WTC11 (cell line): Measurements from ENCODE around the gene NCMAP. TPM values are rescaled to one million over a fixed set of nuclear protein-coding genes. Genes with fewer than 3 reads are reported as not detected.

ENCODE experiments used
- ATAC-seq: fragments of 200-7000 bp; cut with Tn5 transposase; 2 replicates; pipeline ENCODE4 v1.10.0; 2021; ENCODE audit warnings: mild to moderate bottlenecking, moderate library complexity
- CTCF ChIA-PET: fragments of 300-600 bp; sonication (Branson Sonifier 250); formaldehyde crosslinking; loops from one replicate; lab custom pipeline; 2021; ENCODE audit warnings: antibody characterized with exemption; lab: Charles Lee
- POLR2A ChIA-PET: fragments of 350-600 bp; sonication (Branson Sonifier 250); formaldehyde crosslinking; loops from one replicate; lab custom pipeline; 2021; ENCODE audit warnings: antibody characterized with exemption; lab: Charles Lee
- DNase-seq: peaks from one replicate; pipeline ENCODE4 v3.0.0; 2021; ENCODE audit warnings: low spot score
- H3K27ac Mint-ChIP-seq: 2 replicates; pipeline ENCODE4 v1.8.0; 2021; ENCODE audit warnings: mixed read lengths
- H3K27me3 Mint-ChIP-seq: 2 replicates; pipeline ENCODE4 v1.8.0; 2021; ENCODE audit warnings: low read depth, mild to moderate bottlenecking, moderate library complexity, mixed read lengths
- H3K36me3 Mint-ChIP-seq: 2 replicates; pipeline ENCODE4 v1.8.0; 2021; ENCODE audit warnings: mixed read lengths
- H3K4me1 Mint-ChIP-seq: 2 replicates; pipeline ENCODE4 v1.8.0; 2022; ENCODE audit warnings: mixed read lengths
- H3K4me3 Mint-ChIP-seq: 2 replicates; pipeline ENCODE4 v1.8.0; 2021; ENCODE audit warnings: mild to moderate bottlenecking, moderate library complexity, mixed read lengths
- H3K9me3 Mint-ChIP-seq: 2 replicates; pipeline ENCODE4 v1.8.0; 2021; ENCODE audit warnings: mixed read lengths
- ATF3 ChIP-seq: sonication (generic); formaldehyde crosslinking; conservative IDR thresholded peaks from 2 replicates; pipeline ENCODE4 v1.8.1; 2022; ENCODE audit warnings: mild to moderate bottlenecking, missing genetic modification reagents
- E2F1 ChIP-seq: sonication (generic); formaldehyde crosslinking; IDR thresholded peaks from 2 replicates; pipeline ENCODE4 v1.8.0; 2022; ENCODE audit warnings: mild to moderate bottlenecking, missing genetic modification reagents
- E2F5 ChIP-seq: sonication (generic); formaldehyde crosslinking; IDR thresholded peaks from 2 replicates; pipeline ENCODE4 v1.8.1; 2022; ENCODE audit warnings: mild to moderate bottlenecking, moderate library complexity, missing genetic modification reagents
- EMX1 ChIP-seq: fragments of 250-450 bp; sonication (Bioruptor Pico); IDR thresholded peaks from 2 replicates; pipeline ENCODE4 v1.8.0; 2021; ENCODE audit warnings: mild to moderate bottlenecking
- ERG ChIP-seq: fragments of 250-450 bp; sonication (Bioruptor Pico); IDR thresholded peaks from 2 replicates; pipeline ENCODE4 v1.8.0; 2021; ENCODE audit warnings: mild to moderate bottlenecking
- ESRRA ChIP-seq: sonication (generic); formaldehyde crosslinking; IDR thresholded peaks from 2 replicates; pipeline ENCODE4 v1.8.1; 2022; ENCODE audit warnings: mild to moderate bottlenecking, missing genetic modification reagents, borderline replicate concordance
- GABPB1 ChIP-seq: sonication (generic); formaldehyde crosslinking; IDR thresholded peaks from 2 replicates; pipeline ENCODE4 v1.8.1; 2023; ENCODE audit warnings: mild to moderate bottlenecking, missing genetic modification reagents
- HMGA2 ChIP-seq: fragments of 250-450 bp; sonication (Bioruptor Pico); IDR thresholded peaks from 2 replicates; pipeline ENCODE4 v1.4.0; 2021; ENCODE audit warnings: mild to moderate bottlenecking, moderate library complexity
- HMGXB4 ChIP-seq: sonication (generic); formaldehyde crosslinking; IDR thresholded peaks from 2 replicates; pipeline ENCODE4 v1.8.1; 2023; ENCODE audit warnings: mild to moderate bottlenecking, moderate library complexity, missing genetic modification reagents
- JAZF1 ChIP-seq: fragments of 250-450 bp; sonication (Bioruptor Pico); IDR thresholded peaks from 2 replicates; pipeline ENCODE4 v1.9.0; 2021; ENCODE audit warnings: moderate library complexity, mild to moderate bottlenecking, inconsistent platforms
- NR3C1 ChIP-seq: sonication (generic); formaldehyde crosslinking; conservative IDR thresholded peaks from 2 replicates; pipeline ENCODE4 v1.8.1; 2023; ENCODE audit warnings: low read depth, mild to moderate bottlenecking, missing genetic modification reagents
- PRDM15 ChIP-seq: sonication (generic); formaldehyde crosslinking; IDR thresholded peaks from 2 replicates; pipeline ENCODE4 v1.8.0; 2022; ENCODE audit warnings: missing genetic modification reagents
- TEAD1 ChIP-seq: sonication (generic); formaldehyde crosslinking; IDR thresholded peaks from 2 replicates; pipeline ENCODE4 v1.8.0; 2022; ENCODE audit warnings: mild to moderate bottlenecking, missing genetic modification reagents
- USF1 ChIP-seq: sonication (generic); formaldehyde crosslinking; IDR thresholded peaks from 2 replicates; pipeline ENCODE4 v1.8.0; 2022; ENCODE audit warnings: mild to moderate bottlenecking, missing genetic modification reagents
- ZNF138 ChIP-seq: sonication (generic); formaldehyde crosslinking; conservative IDR thresholded peaks from 2 replicates; pipeline ENCODE4 v1.8.1; 2022; ENCODE audit warnings: mild to moderate bottlenecking, moderate library complexity, missing genetic modification reagents
- ZNF281 ChIP-seq: sonication (generic); formaldehyde crosslinking; IDR thresholded peaks from 2 replicates; pipeline ENCODE4 v1.8.0; 2023; ENCODE audit warnings: mild to moderate bottlenecking, missing genetic modification reagents
- ZNF317 ChIP-seq: sonication (generic); formaldehyde crosslinking; IDR thresholded peaks from 2 replicates; pipeline ENCODE4 v1.8.1; 2023; ENCODE audit warnings: low read depth, mild to moderate bottlenecking, moderate library complexity, missing genetic modification reagents, borderline replicate concordance
- ZNF512 ChIP-seq: sonication (generic); formaldehyde crosslinking; IDR thresholded peaks from 2 replicates; pipeline ENCODE4 v1.8.1; 2022; ENCODE audit warnings: missing genetic modification reagents, borderline replicate concordance
- total RNA-seq: library from RNA; stranded (reverse); gene quantifications from 3 replicates; pipeline ENCODE4 v1.2.3, GENCODE V29; 2021

NCMAP gene
- total RNA-seq, 1 experiment from 2014 or later: 0.26 TPM

- POLR2A ChIA-PET: no interaction called here
These were observed 50.4 kb downstream of the NCMAP start for GRCh38 chr1:24606296-24606605.

More at GRCh38 chr1:24606296-24606605, 50.4 kb downstream of the NCMAP start:
- ATAC-seq (no peak), DNase-seq (no peak)
- no peaks in the 10 kb centered on the region for H3K9me3 Mint-ChIP-seq
- no peak overlapping the region for H3K4me3 Mint-ChIP-seq
- H3K27me3 Mint-ChIP-seq: no peaks in the 10 kb centered on the region; the same call in 1 of the 2 replicates
- no peak overlapping the region for H3K27ac Mint-ChIP-seq
- CTCF ChIA-PET: interaction anchor here (1.2 kb wide), 1 partner anchor 19 kb away, joined by 11 read pairs; no protein-coding TSS in a partner anchor
- TF ChIP-seq USF1: no peak
- no peak for TF ChIP-seq PRDM15 (CRISPR knock-in tag)
- no peak for TF ChIP-seq NR3C1
- TF ChIP-seq ATF3 (CRISPR knock-in tag): no peak
- no peak for TF ChIP-seq ZNF512 (CRISPR knock-in tag)
- no peak for TF ChIP-seq E2F1 (CRISPR knock-in tag)
- no peak for TF ChIP-seq ESRRA (CRISPR knock-in tag)
- TF ChIP-seq E2F5 (CRISPR knock-in tag): no peak
- no peak for TF ChIP-seq ERG (CRISPR knock-in tag)
- TF ChIP-seq JAZF1 (CRISPR knock-in tag): no peak
- no peak for TF ChIP-seq ZNF317 (CRISPR knock-in tag)
- TF ChIP-seq ZNF281 (CRISPR knock-in tag): no peak
- no peak for TF ChIP-seq GABPB1 (CRISPR knock-in tag)
- no peak for TF ChIP-seq TEAD1 (CRISPR knock-in tag)
- no peak for TF ChIP-seq HMGA2 (CRISPR knock-in tag)
- no peak for TF ChIP-seq ZNF138 (CRISPR knock-in tag)
- no peak for TF ChIP-seq EMX1 (CRISPR knock-in tag)
- no peak for TF ChIP-seq HMGXB4
- no peaks in the 10 kb centered on the region for H3K36me3 Mint-ChIP-seq
- H3K4me1 Mint-ChIP-seq: no peaks in the 10 kb centered on the region
